Measurements from ENCODE around the gene SMPD3. TPM values are rescaled to one million over a fixed set of nuclear protein-coding genes. Genes with fewer than 3 reads are reported as not detected.

SMPD3 gene
- total RNA-seq, 1 donor from 2014 or later, result 8.8 TPM

DNA sequence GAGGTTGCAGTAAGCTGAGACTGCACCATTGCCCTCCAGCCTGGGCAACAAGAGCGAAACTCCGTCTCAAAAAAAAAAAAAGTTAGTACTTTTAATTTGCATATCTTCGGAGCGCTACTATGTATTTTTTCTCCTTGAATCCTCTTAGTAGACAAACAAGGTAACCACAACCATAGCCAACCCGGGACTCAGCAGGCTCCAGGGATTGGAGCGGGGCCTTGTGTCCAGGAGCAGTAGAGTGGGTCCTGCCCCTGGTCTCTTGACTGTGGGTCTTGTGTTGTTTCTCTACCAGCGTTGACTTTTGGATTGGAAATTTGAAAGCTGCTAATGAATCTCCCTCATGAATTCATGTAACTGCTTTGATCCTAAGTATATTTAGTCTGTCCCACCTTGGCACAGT, 105.2 kb downstream of the SMPD3 start:
- intact Hi-C loops (cut with micrococcal nuclease), result no loop called here

DNA sequence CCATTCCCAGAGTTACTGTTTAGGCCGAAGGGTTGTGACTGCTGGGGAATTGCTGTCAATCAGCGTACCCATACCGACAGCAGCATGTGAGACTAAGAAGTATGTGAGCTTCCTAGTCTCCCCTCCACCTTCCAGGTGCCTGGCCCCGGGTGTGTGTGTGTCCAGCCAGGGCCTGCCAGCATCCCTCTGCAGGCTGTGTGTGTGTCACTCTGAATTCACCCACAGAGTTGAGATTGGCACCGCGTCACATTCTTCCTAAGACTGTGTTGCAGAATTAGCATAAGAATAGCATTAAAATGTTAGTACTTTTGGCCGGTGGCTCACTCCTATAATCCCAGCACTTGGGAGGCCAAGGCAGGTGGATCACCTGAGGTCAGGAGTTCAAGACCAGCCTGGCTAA, 105.7 kb downstream of the SMPD3 start:
- intact Hi-C loops (cut with micrococcal nuclease), result no loop called here

DNA sequence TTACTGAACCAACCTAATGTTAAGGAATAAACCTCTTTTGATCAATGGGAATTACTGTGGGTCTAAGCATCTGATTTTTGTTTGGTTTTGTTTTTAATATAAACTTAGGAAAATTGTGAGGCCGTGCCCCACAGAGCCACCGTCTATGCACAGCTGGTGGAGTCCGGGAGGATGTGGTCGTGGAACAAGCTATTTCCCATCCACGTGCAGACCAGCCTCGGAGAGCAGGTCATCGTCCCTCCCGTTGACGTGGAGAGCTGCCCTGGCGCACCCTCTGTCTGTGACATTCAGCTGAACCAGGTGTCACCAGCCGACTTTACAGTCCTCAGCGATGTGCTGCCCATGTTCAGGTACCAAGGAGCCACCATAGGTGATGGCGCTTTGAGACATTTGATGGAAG, 109.1 kb downstream of the SMPD3 start:
- intact Hi-C loops (cut with micrococcal nuclease), result no loop called here

DNA sequence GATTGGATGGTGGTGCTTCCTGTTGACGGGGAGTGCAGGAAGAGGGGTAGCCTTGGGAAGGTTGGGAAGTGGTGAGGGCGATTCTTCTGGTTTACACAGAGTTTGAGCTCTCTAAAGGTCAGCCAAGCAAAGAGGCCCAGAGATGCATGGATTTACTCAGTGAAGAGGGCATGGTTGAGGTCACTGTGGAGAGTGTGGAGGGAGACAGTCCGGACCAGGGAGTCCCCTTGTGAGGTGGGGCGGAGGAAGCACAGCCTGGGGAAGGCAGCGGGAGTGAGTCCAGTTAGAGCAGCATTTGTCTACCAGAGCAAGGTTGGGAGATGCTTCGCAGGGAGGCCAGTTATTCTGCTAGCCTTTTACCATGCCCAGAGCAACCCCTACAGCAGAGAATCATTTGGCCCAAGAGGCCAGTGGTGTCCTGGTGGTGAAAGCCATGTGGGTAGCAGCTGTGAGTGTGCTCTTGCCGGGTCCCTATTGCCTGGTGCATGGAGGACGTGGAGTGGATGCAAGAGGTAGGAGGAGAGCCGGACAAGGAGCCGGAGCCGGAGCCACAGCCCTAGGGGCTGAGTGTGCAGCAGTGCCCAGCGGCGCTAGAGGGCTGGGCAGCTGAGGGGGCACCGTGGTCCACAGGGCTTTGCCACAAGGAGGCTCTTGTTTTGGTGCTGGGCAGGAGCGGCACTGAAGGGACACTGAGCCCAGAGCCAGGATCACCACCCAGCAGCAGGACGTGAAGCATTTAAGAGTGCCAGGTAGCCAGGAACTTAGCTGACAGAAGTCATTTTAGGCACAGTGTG, 109.8 kb downstream of the SMPD3 start:
- intact Hi-C loops (cut with micrococcal nuclease), result no loop called here

DNA sequence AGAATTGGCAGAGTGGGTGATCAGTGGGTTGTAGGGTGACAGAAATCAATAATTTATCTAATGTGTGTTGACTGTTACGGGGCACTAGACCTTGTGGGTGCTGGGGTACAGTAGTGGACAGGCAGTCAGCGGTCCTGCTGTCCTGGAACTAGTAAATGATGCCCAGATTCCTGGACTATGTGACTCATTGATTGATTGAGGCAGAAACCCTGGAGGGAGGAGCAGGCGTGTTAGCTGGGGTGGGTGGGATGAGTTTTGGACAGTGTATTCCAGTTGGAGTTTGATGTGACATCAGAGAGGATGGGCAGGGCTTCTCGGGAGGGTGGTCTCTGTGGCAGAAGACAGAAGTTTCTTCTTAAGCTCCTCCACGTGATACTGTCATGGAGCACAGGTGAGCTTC, 113.1 kb downstream of the SMPD3 start:
- intact Hi-C loops (cut with micrococcal nuclease), result no loop called here

DNA sequence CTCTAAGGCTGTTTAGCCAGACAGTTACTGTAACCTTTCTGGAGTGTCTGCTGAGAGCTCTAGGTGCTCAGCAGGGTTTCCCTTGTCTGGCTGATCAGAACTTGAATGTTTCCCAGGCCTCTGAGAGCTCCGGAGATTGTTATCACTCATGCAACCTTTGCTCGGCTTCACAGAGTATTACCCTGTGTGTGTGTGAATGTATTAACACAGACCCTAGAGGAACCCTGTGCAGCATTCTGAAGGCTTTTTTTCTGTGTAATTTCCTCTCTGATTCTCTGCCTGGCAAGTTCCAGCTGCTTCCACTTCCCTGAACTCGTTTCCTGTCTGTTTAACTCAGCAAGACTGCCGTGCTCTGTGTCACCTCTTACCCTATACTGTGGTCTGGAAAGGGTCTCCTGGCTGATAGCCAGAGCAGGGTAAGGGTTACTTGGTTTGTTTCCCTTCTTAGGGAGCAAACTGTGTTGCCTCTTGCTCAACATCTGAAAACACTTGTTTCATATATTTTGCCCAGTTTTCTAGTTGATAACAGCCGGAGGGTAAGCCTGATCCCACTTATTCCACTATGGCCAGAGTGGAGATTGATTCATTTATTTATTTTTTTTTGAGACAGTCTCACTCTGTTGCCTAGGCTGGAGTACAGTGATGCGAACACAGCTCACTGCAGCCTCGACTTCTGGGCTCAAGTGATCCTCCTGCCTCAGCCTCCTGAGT, 115.7 kb downstream of the SMPD3 start:
- intact Hi-C loops (cut with micrococcal nuclease), result no loop called here

DNA sequence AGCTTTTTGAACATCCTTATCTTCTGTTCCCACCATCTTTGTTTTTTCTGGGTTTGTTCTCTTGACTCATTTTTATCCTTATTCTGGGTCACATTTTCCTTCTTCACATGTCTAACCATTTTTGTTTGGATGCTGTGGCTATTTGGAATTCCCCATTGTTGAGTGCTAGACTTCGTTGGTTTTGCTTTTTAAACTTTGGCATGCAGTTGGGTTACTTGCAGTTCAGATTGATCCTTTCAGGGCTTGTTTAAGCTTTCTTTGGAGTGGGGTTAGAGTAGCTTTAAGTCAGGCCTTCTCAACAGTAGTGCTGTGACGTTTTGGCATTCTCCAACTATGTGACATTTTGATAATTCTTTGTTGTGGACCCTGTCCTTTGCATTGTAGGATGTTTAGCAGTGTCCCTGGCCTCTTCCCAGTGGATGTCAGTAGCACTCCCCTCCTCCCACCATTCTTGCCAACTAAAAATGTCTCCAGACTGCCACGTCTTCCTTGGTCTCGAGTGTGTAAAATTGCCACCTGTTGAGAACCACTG, 116.4 kb downstream of the SMPD3 start:
- intact Hi-C loops (cut with micrococcal nuclease), result no loop called here

DNA sequence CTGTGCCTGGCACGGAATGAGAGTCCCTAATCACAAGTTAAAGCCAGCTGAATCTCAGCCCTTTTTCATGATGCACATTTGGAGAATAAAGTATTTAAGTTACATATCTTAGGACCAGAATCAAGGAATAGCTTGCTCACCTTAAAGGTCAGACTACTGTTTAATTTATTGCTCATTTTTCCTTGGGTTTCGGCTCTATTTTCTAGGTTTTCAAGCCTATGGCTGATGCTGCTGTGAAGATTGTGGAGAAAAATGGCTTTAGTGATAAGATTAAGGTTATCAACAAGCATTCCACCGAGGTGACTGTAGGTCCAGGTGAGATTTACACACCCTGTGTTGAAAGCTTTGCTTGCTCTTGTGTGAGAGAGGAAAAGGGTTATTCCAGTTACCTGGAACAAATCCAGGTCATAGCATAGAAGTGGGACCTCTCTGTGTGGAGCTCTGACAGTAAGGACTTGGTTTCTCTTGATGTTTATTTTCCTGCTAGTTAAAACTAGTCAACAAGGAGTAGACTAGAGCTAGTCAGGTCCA, 119.4 kb downstream of the SMPD3 start:
- intact Hi-C loops (cut with micrococcal nuclease), result loop anchor here (1.0 to 5.0 kb wide), 5 partner anchors 19 to 242 kb away; partner anchors contain the start of genes NFATC3, PLA2G15 and SLC7A6OS

DNA sequence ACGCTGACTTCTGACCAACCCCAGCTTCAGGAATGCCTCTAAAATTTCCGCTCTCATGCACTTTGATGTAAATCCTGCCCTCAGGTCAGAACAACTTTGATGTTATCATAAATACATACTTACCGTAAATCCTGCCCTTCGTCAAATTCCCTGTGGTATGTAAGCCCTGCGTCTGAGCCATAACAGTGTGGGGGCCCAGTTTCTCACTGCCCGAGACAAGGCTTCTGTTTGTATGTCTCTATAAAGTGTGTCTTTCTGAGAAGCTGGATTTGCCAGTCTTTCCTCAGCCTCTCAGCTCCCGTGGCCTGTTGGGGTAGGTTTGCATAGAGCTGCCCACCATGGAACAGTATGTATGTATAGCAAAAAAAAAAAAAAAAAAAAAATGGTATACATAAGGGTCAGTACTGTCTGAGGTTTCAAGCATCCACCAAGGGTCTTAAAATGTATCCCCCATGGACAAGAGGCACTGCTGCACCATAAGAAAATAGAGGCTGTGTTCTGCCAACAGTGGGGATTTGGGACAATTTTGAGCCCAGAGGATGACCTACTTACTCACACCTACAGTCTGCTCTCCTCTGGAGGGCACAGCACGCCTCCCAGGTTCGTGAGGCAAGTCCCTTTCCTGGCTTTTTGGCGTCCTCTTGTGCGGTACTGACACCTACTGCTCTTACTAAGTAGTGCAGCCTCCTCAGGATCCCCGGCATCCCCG, 120.0 kb downstream of the SMPD3 start:
- intact Hi-C loops (cut with micrococcal nuclease), result loop anchor here (1.0 to 5.0 kb wide), 5 partner anchors 18 to 241 kb away; partner anchors contain the start of genes NFATC3, PLA2G15 and SLC7A6OS

DNA sequence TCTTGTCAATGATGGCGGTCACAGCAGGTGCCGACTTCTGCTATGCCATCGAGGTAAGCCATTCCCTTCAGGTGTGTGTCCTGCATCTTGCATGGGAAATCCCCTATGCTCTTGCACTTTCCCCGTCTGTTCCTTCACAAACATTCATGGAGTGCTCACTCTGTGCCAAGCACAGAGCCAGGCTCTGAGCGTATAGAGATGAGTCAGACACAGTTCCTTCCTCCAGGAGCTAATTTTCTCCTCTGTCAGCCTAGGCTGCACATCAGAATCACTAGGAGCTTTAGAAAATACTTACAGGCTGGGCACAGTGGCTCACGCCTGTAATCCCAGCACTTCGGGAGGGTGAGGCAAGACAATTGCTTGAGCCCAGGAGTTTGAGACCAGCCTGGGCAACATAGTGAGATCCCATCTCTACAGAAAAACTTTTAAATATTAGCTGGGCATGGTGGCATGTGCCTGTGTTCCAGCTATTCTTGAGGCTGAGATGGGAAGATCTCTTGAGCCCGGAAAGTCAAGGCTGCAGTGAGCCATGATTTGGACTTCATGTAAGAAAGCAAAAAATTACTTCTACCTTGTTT, 123.4 kb downstream of the SMPD3 start:
- intact Hi-C loops (cut with micrococcal nuclease), result loop anchor here (5.0 kb wide), 1 partner anchor 238 kb away; the partner anchor contains the start of gene NFATC3

DNA sequence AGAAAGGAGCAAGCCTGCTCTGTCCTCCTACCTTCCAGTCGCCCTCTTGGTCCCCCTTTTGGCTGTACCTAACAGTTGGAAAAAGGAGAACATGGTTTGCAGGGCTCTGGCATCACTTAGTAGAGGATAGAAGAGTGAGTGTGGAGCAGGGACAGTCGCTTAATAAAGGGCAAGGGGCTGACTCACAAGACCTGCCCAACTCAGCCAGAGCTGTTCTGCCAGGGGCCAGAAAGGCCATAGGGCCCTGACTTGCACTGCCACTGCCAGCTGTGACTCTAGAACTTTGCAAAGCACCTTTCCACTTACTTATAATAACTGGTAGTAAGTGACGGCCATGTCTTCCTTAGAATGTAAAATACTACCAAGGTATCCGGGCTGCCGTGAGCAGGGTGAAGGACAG, 124.0 kb downstream of the SMPD3 start:
- intact Hi-C loops (cut with micrococcal nuclease), result no loop called here

DNA sequence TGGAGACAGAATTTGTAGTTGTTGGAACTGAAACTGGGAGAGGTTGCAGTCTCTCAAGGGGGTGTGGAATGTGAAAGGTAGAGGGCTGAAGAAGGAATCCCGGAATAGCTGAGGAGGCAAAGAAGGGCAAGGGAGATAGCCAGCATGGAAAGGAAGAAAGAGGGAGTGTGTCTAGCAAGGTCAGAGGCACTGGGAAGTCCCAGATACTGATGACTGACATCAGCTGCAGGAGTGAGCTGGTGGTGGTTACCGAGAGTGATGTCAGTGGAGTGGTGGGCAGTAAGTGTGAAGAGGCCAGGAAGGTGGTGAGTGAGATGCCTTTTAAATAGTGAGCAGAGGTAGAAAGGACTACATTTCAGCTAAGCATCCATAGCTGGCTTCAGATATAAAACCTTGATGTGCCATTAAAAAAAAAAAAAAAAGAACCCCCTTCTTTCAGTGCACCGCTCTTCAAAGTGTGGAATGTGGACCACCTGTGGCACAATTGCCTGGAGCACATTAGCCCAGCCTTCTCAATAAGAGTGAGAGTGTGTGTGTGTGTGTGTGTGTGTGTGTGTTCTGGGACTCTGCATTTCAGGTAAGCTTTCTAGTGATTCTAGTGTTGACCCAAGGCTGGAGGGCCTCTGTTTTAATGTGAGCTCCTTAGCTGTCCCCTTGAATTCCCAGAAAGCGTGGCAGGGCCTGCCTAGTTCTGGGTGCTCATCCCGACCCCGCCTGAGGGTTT, 129.0 kb downstream of the SMPD3 start:
- intact Hi-C loops (cut with micrococcal nuclease), result loop anchor here (1.0 to 10.0 kb wide), 2 partner anchors 8 to 475 kb away; partner anchors contain the start of genes CENPT, NUTF2, PRMT7 and THAP11

DNA sequence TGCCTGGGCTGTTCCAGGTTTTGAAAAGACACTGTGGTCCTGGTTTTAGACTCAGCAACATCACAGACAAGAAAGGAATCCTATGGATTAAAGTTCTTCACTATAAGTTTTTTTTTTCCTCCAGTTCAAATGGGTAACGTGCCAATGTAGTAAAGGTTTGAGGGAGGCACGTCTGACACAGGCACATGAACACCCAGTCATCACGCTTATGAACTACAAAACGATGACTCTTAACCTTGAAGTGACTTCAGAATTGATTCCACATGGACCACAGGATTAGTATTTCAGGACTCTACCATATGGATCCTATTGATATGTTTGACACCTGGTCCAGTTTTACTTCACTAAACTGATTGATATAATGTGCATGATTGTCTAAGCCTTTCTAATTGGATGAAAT, 135.2 kb downstream of the SMPD3 start:
- intact Hi-C loops (cut with micrococcal nuclease), result loop anchor here (5.0 to 10.0 kb wide), 2 partner anchors 376 to 468 kb away; partner anchors contain the start of genes CENPT, NUTF2, PSMB10 and THAP11

DNA sequence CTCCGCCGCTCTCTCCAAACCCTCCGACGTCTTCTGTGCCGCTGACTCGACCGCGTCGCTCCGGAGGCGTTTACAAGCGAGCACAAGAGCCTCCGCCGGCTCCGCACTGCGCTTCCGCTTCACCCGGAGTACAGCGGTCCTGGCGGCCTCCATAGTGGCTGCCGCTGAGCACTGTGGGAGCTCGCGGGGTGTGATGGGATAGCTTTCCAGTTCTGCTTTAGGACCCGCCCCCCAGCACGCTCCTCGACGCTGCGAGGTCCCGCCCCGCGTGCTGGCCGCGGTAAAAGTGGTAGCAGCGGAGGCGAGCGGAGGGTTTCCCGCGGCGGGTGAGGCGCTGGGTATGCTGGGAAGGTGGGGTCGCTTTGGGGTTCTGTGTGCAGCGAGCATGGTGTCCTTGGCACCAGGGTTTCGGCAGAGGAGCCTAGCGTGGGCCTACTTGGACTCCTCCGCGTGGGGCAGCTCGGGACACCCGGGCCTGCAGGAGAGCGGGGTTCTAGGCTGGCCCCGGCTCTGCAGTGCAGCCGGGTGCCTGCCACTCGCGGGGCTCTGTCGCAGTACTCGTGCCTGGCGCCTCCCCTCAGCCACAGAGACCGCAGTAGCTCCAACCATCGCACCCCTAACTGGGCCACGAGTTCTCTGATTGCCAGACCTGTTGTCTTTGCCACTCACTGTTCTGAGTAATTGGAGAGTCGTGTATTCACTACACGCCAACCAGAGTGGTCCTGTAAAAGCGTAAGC, 137.4 kb downstream of the SMPD3 start, which contains the start of the genes PRMT7 and SLC7A6OS:
PRMT7 (plus strand) TSS at position 246 of the 738 bp plus-strand sequence. CDS start 4,961 bp downstream, outside the sequence.
SLC7A6OS (minus strand) TSS at position 173 of the 738 bp plus-strand sequence; CDS start at position 153, 20 bp downstream.
- intact Hi-C loops (cut with micrococcal nuclease), result loop anchor here (1.0 to 10.0 kb wide), 18 partner anchors 8 to 1028 kb away; partner anchors contain the start of genes CENPT, COG8, CTCF and GFOD2

DNA sequence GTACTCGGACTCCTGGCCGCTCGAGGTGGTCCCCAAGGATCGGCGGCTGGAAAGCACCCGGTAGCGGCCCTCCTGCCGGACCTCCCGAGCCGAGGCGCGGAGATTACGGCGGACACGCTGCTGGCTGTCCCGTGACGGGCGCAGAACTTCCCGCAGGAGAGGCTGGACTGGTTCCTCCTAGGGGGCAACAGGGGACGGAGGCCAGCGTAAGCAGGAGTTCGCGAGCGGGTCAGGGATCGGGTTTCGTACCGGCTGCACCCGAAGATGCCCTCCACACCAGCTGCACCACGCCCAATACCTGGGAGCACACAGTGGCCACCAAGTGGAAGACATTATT, 137.9 kb downstream of the SMPD3 start:
- intact Hi-C loops (cut with micrococcal nuclease), result loop anchor here (1.0 to 10.0 kb wide), 17 partner anchors 18 to 1028 kb away; partner anchors contain the start of genes CENPT, COG8, CTCF and GFOD2

DNA sequence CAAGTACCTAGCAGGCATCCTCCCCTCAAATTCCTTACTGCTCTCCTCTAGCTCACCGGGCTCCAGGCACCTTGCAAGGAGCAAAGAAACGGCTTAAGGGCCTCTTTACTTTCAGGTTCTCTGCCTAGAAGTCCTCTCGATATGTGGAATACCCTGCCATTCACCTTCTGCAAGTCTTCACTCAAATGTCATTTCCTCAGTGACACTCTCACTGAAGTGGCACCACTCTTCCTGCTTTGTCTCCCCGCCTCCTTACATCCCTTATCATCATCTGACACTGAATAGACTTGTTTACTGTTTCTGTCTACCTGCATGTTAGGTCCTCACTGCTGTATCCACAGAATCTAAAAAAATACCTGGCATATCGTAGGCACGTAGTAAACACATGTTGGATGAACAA, 138.5 kb downstream of the SMPD3 start:
- intact Hi-C loops (cut with micrococcal nuclease), result loop anchor here (1.0 to 10.0 kb wide), 17 partner anchors 19 to 1029 kb away; partner anchors contain the start of genes CENPT, COG8, CTCF and GFOD2

Data from T-helper 1 cell treated with Interleukin-12 subunit alpha and Interleukin-12 subunit beta and Interleukin-4 antibody, amounts not matched to agents 30 ng/mL and 1 ng/mL, for 36 hours (primary cell).